Measurements from ENCODE around the gene BARHL1. TPM values are rescaled to one million over a fixed set of nuclear protein-coding genes. Genes with fewer than 3 reads are reported as not detected.
"Not testable (repeated sequence)": the region's sequence is repeated elsewhere in the genome, so short reads cannot be mapped to it uniquely, and the experiment has no call there.

BARHL1 gene
- total RNA-seq, 1 donor: not detected

- TF ChIP-seq CTCF (IDR thresholded peaks at IDR 0.05; ENCODE audit: insufficient read depth, low read length): no peak
- DNase-seq (ENCODE audit: low read depth): no peak
- H3K4me3 ChIP-seq (ENCODE audit: low read depth, low read length): no peak overlapping the region
Measured at GRCh38 chr9:132562306-132562573, 20.2 kb upstream of the BARHL1 start.

GRCh38 chr9:132564526-132564925 is 17.9 kb upstream of the BARHL1 start:
- no peak for DNase-seq (ENCODE audit: low read depth)
- TF ChIP-seq CTCF (IDR thresholded peaks at IDR 0.05; ENCODE audit: insufficient read depth, low read length): no peak
- no peak overlapping the region for H3K4me3 ChIP-seq (ENCODE audit: low read depth, low read length)

- not testable (repeated sequence) for DNase-seq (ENCODE audit: low read depth)
Measured at GRCh38 chr9:132568787-132569186, 13.6 kb upstream of the BARHL1 start.

GRCh38 chr9:132571806-132572600 is 10.4 kb upstream of the BARHL1 start:
- TF ChIP-seq CTCF (IDR thresholded peaks at IDR 0.05; ENCODE audit: insufficient read depth, low read length): no peak

More at GRCh38 chr9:132568787-132569186, 13.6 kb upstream of the BARHL1 start:
- H3K4me3 ChIP-seq (ENCODE audit: low read depth, low read length): not testable (repeated sequence)

GRCh38 chr9:132572921-132573320 is 9.5 kb upstream of the BARHL1 start:
- no peak overlapping the region for H3K4me3 ChIP-seq (ENCODE audit: low read depth, low read length)
- no peak for DNase-seq (ENCODE audit: low read depth)
- TF ChIP-seq CTCF (IDR thresholded peaks at IDR 0.05; ENCODE audit: insufficient read depth, low read length): no peak

More at GRCh38 chr9:132571806-132572600, 10.4 kb upstream of the BARHL1 start:
- no peak overlapping the region for H3K4me3 ChIP-seq (ENCODE audit: low read depth, low read length)
- DNase-seq (ENCODE audit: low read depth): no peak

GRCh38 chr9:132575005-132575609 is 7.3 kb upstream of the BARHL1 start:
- TF ChIP-seq CTCF (IDR thresholded peaks at IDR 0.05; ENCODE audit: insufficient read depth, low read length): peak; percentile 73
- no peak overlapping the region for H3K4me3 ChIP-seq (ENCODE audit: low read depth, low read length)
- DNase-seq (ENCODE audit: low read depth): peak; percentile 57

GRCh38 chr9:132575811-132576210 is 6.6 kb upstream of the BARHL1 start:
- no peak for TF ChIP-seq CTCF (IDR thresholded peaks at IDR 0.05; ENCODE audit: insufficient read depth, low read length)
- H3K4me3 ChIP-seq (ENCODE audit: low read depth, low read length): no peak overlapping the region
- DNase-seq (ENCODE audit: low read depth): no peak
